ENCODE data around the gene NUDCD3. TPM values are rescaled to one million over a fixed set of nuclear protein-coding genes. Genes with fewer than 3 reads are reported as not detected.

The NUDCD3 gene
- total RNA-seq, 4 donors from 2014 or later: 29.7 to 66.7 (median 40.0) TPM

DNA sequence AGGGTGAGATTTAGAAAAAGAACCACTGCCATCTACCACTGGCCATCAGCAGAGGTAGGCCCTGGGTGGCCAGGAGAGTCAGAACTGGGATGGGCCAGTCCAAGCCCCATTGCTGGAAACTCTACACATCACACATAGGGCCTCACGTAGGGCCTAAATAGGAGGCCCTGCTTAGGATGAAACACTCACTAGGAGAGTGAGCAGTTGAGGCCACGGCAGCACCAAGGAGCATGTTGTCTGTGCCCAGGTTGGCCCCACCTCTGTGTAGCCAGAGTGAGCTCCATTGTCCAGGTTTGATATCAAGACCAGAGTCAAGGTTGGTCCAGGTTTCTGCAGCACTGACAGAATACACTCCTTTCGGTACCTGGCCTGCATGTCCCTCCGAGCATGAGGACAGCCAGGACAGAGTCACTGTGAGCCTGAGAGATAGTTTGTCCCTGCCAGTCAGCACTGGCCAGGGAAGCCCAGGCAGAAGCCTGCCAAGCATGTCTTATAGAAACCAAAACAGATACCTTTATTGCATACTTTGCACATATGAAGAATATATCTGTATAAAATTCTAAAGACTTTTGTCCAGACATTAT lies 87.2 kb downstream of the NUDCD3 start:
- TF ChIP-seq, protein P1, sequence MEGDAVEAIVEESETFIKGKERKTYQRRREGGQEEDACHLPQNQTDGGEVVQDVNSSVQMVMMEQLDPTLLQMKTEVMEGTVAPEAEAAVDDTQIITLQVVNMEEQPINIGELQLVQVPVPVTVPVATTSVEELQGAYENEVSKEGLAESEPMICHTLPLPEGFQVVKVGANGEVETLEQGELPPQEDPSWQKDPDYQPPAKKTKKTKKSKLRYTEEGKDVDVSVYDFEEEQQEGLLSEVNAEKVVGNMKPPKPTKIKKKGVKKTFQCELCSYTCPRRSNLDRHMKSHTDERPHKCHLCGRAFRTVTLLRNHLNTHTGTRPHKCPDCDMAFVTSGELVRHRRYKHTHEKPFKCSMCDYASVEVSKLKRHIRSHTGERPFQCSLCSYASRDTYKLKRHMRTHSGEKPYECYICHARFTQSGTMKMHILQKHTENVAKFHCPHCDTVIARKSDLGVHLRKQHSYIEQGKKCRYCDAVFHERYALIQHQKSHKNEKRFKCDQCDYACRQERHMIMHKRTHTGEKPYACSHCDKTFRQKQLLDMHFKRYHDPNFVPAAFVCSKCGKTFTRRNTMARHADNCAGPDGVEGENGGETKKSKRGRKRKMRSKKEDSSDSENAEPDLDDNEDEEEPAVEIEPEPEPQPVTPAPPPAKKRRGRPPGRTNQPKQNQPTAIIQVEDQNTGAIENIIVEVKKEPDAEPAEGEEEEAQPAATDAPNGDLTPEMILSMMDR (IDR thresholded peaks at IDR 0.05; ENCODE audit: low read depth): no peak

- TF ChIP-seq, protein P1 (IDR thresholded peaks at IDR 0.05; ENCODE audit: low read depth): no peak
These were observed 87.9 kb downstream of the NUDCD3 start for GRCh38 chr7:44402401-44403060.

DNA sequence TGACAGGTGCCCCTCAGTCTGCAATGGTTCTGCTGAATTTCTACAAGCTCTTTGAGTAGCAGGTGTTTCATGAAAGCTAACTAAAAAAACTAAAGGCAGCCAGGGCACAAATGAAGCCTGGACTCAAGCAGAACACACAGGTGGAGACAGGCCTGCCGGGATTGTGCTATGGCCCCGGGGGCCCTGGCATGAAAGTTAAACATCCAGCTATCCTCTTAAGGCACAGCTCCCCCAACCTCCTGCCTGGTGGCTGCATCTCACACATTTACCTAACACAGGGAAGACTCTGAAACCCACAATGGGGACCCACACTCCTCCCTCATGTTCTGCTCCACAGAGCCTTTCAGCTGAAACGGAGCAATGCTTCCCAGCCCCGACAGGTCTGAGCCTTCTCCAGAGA lies 88.8 kb downstream of the NUDCD3 start:
- TF ChIP-seq, protein P1 (IDR thresholded peaks at IDR 0.05; ENCODE audit: low read depth): no peak

DNA sequence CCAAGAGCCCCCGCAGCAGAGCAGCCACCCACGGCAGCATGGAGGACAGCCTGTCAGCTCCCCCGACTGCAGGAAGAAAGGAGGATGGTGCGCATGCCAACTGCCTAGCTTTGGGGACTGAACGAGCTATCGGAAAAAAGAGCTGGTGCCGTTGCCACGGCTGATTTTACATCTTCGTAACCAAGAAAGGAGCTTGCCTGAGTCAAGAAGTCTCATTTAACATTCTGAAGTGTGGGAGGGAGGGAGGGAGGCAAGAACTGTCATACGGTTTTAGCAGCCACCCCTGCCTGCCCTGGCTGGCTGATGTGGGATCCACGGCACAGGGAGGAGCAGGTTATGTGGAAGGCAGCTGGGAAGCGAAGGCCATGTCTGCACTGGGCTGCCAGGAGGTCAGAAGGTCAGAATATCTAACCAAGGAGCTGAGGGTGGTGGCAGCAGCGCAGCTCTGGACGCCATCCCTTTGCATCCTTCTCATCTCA lies 90.4 kb downstream of the NUDCD3 start:
- TF ChIP-seq, protein P1 (IDR thresholded peaks at IDR 0.05; ENCODE audit: low read depth): no peak

DNA sequence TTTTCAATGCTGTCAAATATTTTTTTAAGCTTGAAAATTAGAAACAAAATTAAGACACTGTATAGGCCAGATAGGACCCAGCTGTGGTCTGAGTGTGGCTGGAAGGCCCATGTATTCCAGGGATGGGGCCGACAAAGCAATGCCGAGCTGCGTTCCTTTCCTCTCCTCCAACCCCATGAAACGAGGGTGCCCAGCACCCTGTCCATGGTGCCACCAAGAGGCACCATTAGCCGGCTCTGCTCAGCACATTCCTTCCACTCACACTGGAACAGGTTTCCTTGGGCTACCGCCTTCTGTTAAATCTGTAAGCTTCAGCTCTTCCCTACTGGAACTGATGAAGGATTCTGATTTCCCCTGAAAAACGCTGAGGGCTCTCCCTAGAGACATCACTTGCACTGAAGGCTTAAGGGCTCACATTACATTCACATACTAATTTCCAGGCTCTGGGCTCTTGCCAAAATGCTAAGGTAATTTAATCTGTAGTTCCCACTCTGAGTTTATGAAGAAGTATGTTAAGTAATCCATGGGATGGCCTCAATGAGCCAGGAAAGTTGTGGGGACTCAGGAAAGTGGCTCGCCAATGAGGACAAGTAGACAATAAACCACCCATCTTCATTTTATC lies 91.4 kb downstream of the NUDCD3 start:
- TF ChIP-seq, protein P1 (IDR thresholded peaks at IDR 0.05; ENCODE audit: low read depth): no peak

GRCh38 chr7:44398511-44398911 lies 91.9 kb downstream of the NUDCD3 start:
- TF ChIP-seq, protein P1 (IDR thresholded peaks at IDR 0.05; ENCODE audit: low read depth): no peak

GRCh38 chr7:44396931-44397545 lies 93.4 kb downstream of the NUDCD3 start:
- TF ChIP-seq, protein P1 (IDR thresholded peaks at IDR 0.05; ENCODE audit: low read depth): no peak
